EL (cell line): Measurements from ENCODE around the gene ANKRD31.
A peak's percentile ranks its signal among the peaks of the same experiment; 100 is the strongest.
"Not testable (repeated sequence)": the region's sequence is repeated elsewhere in the genome, so short reads cannot be mapped to it uniquely, and the experiment has no call there.

Experiments
- DNase-seq: peaks from one replicate; pipeline ENCODE4 v3.0.0-alpha.2; 2016

ANKRD31 gene

DNA sequence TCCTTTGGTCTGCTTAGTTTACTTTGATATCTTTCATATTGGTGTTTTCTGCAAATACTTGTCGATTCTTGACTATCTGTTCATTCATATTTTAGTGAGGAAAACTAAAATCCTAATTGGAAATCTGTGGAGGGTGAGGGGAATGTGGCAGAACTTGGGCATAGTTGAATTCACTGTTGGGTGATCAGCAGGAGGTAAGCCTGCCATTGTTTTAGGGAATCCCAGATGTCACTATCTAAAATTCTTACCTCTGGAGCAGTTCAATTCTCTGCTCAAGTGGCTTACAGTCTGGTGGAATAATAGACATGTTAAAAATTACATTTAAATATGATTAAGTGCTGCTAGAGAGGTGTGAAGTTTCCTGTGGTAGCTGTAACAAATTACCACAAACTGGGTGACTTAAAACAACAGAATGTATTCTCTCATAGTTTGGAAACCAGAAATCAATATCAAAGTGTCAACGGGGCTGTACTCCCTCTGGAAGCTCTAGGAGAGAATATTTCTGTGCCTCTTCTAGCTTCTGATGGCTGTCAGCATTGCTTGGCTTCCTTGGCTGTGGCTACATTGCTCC lies 94.0 kb downstream of the ANKRD31 start:
- DNase-seq = no peak

DNA sequence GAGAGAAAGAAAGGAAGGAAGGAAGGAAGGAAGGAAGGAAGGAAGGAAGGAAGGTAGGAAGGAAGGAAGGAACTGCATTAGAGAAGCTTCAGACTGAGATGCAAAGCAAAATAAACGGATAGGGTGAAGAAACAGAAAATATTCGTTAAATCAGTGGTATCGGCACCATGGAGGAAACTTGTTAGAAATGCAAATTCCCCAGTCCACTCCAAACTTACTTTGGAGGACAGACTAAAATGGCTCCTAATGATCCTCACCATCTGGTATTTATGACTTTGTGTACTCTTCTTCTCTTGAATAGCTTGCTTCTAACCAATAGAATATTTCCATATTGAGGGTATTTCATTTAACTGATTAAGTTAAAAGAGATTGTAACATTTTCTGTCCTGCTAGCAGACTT lies 96.4 kb downstream of the ANKRD31 start:
- DNase-seq = no peak

DNA sequence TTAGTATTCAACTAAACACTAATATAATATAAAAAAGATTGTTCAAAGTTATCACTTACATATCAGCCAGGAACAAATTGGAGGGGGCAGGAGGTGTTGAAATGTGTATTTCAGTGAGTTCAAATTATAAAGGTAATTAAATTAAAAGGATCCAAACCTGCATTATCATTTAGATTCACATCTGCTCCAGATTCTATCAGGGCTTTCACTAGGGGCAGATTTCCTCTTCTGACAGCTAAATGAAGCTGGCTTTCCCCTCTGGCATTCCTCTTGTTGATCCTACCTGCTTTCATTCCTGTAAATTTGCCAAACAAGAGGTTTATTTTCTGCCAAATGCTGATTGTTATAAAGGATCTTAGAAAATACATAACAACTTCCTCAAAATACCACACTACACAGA lies 98.0 kb downstream of the ANKRD31 start:
- no peak for DNase-seq

DNA sequence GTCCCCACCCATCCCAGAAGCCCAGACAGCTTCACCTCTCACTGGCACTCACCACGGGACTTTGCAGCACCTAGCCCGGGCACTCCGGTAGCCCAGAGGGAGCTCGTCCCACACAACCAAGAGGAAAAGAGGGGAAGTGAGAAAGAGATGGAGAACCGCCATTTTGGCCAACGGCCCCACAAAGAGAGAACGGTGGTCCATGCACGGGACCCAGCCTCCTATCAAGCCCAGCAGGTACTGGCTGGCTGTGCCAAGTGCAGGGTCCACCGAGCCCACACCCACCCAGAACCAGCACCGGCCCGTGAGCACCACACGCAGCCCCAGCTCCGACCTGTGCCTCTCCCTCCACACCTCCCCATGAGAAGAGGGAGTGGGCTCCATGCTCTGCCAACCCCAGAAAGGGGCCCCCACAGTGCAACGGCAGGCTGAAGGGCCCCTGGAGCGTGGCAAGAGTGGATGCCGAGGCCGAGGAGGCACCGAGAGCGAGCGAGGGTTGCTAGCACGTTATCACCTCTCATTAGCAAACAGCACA lies 105.8 kb downstream of the ANKRD31 start:
- DNase-seq = no peak

DNA sequence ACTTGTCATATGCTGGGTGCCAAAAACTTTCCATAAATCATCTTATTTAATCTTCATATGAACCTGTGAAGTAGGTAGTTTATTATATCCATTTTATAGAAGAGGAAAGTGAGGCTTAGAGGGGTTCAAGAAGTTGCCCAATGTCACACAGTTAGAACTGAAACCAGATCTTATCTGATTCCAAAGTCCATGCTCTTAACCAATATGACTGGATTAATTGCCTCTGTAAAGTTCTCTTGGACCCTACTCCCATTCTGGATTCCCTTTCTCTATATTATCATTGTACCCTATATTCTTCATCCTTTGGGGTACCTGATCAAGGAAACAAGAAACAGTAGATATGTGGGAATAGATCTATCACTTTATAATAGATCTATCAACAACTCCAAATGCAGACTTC lies 119.8 kb downstream of the ANKRD31 start:
- DNase-seq = no peak

DNA sequence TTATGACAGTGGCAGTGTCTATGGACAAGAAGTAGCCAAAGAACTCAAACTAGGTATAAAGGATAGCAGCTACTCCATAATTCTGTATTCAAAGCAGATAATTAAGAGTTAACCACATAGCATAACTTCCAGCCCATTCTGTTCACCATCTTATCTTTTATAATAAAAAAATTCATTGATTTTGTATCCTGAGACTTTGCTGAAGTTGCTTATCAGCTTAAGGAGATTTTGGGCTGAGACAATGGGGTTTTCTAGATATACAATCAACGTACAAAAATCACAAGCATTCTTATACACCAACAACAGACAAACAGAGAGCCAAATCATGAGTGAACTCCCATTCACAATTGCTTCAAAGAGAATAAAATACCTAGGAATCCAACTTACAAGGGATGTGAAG lies 122.4 kb downstream of the ANKRD31 start:
- not testable (repeated sequence) for DNase-seq

DNA sequence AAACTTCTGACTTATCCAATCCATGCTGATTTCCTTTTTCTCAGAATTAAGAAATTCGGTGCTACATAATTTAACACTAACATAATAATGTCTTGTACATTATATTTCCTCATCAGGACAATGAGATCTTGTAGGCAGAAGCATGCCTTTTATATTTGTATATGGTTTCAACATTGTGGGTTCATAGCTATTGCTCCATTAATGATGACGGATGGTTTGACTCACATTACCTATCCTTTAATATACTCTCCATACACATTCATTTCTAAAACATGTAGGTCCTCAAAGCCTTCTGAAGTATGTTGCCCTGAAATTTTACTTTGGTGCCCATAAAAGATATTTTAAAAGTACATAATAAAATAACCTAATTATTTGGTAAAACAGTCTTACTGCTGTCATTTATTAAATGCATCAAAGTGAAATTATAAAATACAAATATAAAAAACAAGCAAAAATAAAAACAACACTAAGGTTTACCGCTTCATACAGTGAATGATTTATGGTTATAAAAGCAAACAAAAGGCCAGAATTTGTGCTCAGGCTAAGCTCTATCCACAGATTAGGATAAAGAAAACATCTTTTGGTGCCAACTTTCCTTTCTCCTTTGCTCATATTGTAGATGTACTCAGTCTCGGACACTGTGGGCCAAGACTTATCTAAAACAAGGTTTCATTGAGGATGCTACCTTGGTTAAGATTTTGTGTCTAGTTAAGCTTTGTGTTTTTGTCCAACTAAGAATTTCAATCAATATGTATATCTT lies 123.1 kb downstream of the ANKRD31 start:
- no peak for DNase-seq

DNA sequence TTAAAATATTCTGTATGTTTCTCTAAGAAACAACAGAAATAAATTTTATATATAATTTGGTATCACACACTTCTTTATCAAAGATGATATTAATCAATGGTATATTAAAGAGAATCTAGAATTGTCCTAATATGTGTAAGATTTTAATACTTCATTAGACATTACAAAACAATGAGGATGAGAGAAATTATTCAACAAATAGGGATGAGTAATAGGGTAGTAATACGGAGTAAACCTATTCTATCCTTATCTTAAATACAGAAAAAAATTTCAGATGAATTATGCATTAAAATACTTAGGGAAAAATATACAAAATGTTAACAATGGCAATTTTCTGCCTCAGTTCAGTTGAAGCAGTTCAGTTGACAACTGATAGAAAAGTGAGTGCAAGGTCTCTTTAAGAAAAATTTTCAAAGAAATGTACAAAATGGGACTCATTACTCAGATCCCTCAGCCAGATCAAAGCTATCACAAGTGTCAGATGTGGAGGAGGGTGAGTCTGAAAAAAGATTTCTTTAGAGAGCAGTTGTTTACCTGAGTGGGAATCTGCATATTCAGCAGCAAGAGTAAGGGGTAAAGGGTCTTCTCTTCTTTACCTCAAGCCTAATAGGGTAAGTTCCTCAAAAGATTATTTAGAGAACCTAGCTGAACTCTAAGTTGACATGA lies 127.6 kb downstream of the ANKRD31 start:
- DNase-seq = no peak

DNA sequence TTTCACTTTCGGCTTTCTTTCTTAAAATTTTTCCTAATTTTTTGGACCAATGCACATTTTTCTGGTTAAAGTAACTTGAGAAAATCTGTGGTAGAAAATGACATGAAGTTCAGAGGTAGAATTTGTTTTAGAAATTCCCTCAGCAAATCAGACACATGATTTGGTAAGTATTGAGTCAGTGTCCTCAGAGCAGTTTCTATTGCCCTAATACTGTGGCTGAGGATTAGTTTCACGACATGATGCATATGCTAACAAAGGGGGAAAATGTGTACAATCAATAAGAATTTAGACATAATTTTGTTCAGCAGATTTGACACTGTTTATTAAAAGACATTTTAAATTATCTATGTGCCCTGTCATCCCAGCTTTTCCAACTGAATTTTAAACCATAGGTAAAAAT lies 128.2 kb downstream of the ANKRD31 start:
- no peak for DNase-seq

DNA sequence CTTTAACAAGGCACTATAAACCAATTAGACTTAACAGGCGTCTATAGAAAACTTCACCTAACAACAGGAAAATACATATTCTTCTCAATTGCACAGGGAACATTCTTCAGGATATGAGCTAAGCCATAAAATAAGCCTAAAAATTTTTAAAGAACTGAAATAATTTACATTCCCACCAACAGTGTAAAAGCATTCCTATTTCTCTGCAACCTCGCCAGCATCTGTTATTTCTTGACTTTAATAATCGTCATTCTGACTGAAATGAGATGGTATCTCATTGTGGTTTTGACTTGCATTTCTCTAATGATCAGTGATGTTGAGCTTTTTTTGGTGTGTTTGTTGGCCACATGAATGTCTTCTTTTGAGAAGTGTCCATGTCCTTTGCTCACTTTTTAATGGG lies 140.7 kb downstream of the ANKRD31 start:
- DNase-seq = peak; percentile 75

DNA sequence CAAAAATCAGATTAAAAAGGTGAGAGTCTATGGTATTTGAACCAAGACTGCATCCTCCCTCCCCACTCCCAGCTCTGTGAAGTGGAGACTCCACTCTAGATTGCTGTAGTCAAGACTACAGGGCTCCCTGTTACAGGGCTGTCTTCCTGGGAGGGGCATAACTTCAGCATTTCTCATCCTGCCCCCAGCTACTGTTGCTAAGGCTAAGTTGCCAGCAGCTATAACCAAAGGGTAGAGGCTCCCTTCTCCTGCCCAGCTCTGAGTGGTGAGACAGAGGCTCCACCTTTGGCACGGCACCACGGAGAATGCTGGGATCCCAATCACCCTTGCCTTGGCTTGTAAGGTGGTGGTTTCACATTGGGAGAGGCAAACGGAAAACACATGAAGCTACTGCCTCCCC lies 145.1 kb downstream of the ANKRD31 start:
- DNase-seq = peak; percentile 75

DNA sequence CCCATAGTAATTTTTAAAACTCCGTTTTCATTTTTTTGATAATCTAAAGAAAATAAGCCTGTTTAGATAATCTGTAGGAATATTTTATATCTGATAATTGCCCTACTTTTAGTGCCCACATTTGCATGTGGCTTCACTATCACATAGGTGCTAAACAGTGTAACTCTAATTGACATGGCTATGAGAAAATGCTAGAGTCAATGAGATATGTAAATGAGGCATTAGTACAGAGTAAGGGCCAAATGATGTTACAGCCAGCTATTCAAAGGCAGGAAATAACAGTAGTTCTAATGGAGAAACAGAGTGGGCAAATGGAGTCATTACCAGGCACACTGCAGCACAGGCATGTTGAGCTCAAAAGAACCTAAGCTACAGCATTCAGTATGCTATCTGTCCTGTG lies 147.0 kb downstream of the ANKRD31 start:
- DNase-seq = no peak

DNA sequence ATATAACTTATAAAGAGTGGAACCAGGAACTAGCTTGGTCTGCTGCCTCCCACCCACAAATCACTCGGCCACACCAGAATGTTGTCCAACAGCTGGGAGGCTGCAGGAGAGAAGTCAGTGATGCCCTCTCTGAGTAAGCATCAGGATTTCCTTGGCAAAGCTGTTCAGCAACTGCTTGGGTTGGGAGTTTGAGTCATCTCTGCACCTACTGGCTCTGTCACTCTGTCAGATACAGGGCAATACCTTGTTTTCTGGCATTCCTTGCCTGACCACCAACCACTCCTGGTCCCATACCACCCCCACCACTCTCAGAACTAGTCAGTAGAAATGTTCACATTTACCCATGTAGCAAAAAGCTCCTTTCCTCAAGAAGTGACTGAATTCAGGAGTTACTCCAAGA lies 147.5 kb downstream of the ANKRD31 start:
- DNase-seq = peak; percentile 8

DNA sequence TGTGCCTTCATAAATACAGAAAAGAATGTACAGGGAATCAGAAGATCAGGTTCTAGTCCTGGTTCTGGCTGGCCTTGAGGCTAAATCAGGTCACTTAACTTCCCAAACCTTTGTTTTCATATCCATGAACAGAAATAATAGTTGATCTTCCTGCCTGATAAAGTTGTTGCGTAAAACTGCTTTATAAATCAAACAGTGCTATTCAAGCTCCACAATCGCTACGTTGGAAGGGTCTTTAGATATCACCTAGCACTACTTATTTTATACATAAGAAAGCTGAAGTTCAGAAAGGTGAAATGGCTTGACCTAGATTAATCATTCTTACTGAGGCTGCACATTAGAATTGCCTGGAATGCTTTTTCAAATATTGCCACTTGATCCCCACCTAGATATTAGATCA lies 148.0 kb downstream of the ANKRD31 start:
- no peak for DNase-seq

DNA sequence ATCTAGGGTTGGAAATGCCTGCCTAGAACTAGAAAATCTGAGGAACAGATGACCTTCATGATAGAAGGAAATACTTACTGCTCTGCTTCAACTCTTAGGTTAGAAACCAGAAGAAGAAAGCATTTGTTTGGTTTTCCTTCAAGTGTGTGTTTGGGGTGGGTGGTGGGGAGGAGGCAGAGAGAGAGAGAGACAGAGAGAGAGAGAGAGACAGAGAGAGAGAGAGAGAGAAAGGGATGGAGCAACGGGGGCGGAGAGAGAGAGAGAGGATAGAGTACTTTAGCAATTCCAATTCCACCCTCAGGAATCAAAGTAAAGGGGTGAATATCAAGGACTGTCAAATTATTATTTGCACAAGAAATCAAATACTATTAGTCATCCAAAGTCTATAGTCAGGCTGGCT lies 155.2 kb downstream of the ANKRD31 start:
- no peak for DNase-seq

DNA sequence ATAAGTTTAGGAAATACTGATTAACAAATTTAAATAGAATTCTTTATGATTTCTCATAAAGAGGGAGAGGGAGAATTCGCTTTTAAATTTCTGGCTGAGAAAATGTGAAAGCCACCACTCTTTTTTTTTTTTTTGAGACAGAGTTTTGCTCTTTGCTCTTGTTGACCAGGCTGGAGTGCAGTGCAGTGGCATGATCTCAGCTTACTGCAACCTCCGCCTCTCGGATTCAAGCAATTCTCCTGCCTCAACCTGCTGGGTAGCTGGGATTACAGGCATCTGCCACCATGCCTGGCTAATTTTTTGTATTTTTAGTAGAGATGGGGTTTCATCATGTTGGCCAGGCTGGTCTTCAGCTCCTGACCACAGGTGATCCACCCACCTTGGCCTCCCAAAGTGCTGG lies 157.3 kb downstream of the ANKRD31 start:
- not testable (repeated sequence) for DNase-seq

DNA sequence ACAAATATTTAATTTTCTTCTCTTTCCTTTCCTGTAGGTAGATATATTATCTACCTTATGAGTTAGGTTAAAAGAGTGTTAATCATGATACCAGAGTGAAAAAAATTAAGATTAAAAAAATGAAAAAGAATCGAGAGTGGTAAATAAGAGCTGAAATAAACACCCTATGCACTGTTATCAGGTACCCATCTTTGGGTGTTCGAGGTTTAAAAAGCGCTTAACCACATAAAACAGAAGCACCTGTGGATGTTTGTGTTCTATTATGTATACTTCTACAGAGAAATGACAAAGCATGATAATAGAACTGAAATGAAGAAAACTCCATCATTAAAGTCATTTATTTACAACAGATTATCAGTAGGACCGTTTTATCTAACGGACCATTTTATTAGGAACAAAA lies 158.7 kb downstream of the ANKRD31 start:
- DNase-seq = no peak

DNA sequence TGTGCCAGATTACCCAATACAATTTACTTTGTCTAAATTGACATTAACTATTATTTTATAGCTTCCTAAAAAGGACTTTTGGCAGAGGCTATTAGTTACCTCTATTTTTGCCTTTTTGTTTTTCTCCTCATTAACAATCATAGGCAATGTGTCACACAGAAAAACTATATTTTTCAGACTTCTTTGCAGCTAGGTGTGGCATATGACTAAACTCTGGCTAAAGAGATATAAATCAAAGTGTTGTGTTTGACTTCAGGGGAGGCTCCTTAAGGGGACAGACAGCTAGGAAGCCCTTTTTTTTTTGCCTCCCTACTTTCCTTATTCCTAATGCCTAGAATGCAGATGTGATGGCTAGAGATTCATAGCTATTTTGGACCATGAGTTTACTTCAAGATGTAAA lies 164.6 kb downstream of the ANKRD31 start:
- DNase-seq = no peak

DNA sequence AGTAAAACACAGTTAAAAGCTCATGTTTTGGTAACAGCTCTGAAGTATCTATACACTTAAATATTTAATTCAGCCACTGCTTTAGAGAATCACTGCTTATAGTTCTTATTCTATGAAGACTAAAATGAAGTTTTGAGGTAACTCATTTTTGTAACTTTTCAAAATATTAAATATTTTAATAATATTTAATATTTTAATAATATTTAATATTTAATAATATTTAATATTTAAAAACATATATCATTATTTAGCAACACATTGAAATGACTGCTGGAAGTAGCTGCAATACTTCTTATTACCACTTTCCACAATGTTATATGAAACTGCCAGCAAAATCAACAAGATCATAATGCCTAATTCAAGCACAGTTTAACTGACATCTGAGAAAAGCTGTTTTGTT lies 165.6 kb downstream of the ANKRD31 start:
- no peak for DNase-seq

DNA sequence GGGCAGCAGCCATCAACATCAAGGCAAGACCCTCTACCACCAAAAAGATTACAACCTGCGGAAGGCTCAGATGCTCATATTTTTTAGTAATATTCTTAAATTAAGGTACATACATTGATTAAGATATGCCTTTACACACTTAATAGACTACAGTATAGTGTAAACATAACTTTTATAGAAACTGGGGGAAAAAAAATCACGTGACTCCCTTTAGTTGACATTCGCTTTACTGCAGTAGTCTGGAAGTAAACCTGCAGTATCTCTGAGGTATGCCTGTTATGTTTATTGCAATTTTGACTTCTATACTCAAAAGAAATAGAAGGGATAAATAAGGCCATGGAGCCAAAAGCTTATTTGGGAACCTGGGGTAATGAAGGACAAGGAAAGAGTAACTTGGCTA lies 169.2 kb downstream of the ANKRD31 start:
- no peak for DNase-seq

DNA sequence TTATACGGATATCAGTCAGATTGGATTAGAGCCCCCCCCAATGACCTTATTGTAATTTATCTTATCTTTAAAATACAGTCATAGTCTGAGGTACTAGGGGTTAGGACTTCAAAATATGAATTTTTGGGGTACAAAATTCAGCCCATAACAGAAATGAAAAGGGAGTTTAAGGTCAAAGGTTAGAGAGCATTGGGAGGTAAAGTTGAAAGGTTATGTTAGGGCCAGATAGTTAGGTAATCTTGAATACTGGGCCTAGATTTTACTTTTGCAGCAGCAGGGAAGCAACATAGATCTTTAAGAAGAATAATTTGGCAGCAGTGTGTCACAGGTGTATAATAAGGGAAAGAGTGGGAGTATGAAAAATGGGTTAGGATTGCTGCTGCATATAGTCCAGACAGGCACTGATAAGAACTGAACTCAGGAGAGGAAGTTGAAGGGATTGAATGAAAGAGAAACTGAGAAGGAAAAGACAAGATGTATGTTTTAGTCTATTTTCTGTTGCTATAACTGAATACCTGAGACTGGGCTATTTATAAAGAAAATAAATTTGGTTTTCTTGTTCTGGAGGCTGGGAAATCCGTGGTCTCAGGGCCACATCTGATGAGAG lies 173.7 kb downstream of the ANKRD31 start:
- no peak for DNase-seq

DNA sequence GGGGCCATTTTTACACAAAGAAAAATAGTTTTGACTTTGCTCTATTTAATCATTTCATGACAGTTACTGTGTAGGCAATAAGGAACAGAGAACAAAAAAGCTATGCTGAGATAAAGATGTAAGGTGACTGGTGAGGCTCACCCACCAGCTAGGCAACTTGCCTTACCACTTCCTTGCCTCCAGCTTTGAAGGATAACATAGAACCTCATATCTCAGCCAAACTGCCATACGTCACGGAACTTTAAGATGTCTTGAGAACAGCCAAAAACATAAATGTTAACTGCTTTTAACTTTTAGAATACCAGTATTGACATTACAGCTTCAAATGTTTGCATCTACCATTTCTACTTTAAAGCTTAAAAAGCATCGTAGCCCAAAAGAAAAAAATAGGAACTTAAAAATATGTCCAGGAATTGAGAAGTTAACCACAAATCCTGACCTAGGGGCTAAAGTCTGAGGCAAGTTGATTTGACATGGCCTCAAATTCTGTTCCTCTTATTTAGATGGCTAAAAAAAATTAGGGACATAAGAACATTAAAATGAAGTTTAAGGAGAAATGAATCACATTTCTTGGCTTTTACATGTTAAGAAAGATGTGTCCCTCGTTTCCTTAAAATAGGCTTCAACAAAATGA lies 176.6 kb downstream of the ANKRD31 start:
- DNase-seq = no peak

DNA sequence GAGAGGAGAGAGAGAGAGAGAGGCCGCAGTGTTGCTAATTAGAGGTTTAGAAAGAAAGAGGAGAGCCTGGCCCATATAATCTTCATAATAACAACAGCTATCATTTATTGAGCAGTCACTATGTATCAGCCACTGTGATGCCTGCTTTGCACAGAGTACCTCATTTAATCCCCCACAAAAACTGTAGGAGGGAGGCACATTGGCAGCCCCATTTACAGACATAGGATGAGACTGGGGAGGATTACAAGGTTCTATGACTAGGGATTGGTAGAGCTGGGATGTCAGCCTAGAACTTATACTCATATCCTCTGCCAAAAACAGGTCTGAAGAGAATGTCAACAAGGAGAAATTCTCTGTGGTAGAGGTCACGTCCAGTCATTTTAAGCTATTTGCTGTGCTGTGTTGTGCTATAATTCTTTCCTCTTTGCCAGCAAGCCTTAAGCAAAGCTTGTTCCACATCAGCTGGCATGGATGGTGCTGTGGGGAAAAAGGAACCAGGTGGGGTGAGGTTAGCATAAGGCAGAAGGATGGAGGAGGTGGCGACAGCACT lies 177.6 kb downstream of the ANKRD31 start:
- DNase-seq = no peak
